ENCODE measurements around the gene SH3TC1. TPM values are rescaled to one million over a fixed set of nuclear protein-coding genes. Genes with fewer than 3 reads are reported as not detected.

Gene SH3TC1
- total RNA-seq, 1 donor from 2014 or later: 8.2 TPM

- intact Hi-C loops (cut with DNase I): no loop called here
- ATAC-seq (ENCODE audit: poor library complexity): no peak
- no peak for DNase-seq
Measured at GRCh38 chr4:8244001-8244757, 45.1 kb downstream of the SH3TC1 start.

- DNase-seq: no peak
- ATAC-seq (ENCODE audit: poor library complexity): no peak
- intact Hi-C loops (cut with DNase I): no loop called here
Measured at GRCh38 chr4:8244931-8245460, 45.9 kb downstream of the SH3TC1 start.

GRCh38 chr4:8245884-8246833, 47.1 kb downstream of the SH3TC1 start:
- intact Hi-C loops (cut with DNase I): no loop called here
- no peak for DNase-seq
- ATAC-seq (ENCODE audit: poor library complexity): no peak

- intact Hi-C loops (cut with DNase I): no loop called here
- DNase-seq (peak; percentile 89), ATAC-seq (ENCODE audit: poor library complexity) (peak; percentile 79)
Measured at GRCh38 chr4:8247047-8247930, 48.2 kb downstream of the SH3TC1 start.

- ATAC-seq (ENCODE audit: poor library complexity) (no peak), DNase-seq (no peak)
- intact Hi-C loops (cut with DNase I): no loop called here
Measured at GRCh38 chr4:8248091-8248490, 49.0 kb downstream of the SH3TC1 start.

GRCh38 chr4:8250227-8250626, 51.1 kb downstream of the SH3TC1 start:
- intact Hi-C loops (cut with DNase I): no loop called here
- no peak for DNase-seq
- no peak for ATAC-seq (ENCODE audit: poor library complexity)

GRCh38 chr4:8250637-8251036, 51.5 kb downstream of the SH3TC1 start:
- intact Hi-C loops (cut with DNase I): no loop called here
- ATAC-seq (ENCODE audit: poor library complexity) (no peak), DNase-seq (no peak)

GRCh38 chr4:8251110-8251883, 52.2 kb downstream of the SH3TC1 start:
- ATAC-seq (ENCODE audit: poor library complexity) (no peak), DNase-seq (no peak)
- intact Hi-C loops (cut with DNase I): no loop called here

- no peak for DNase-seq
- no peak for ATAC-seq (ENCODE audit: poor library complexity)
- intact Hi-C loops (cut with DNase I): no loop called here
Measured at GRCh38 chr4:8252301-8253173, 53.4 kb downstream of the SH3TC1 start.

GRCh38 chr4:8254076-8254475, 55.0 kb downstream of the SH3TC1 start:
- intact Hi-C loops (cut with DNase I): no loop called here
- ATAC-seq (ENCODE audit: poor library complexity): no peak
- no peak for DNase-seq

- DNase-seq (peak; percentile 71), ATAC-seq (ENCODE audit: poor library complexity) (peak; percentile 59)
- intact Hi-C loops (cut with DNase I): no loop called here
Measured at GRCh38 chr4:8255698-8256441, 56.8 kb downstream of the SH3TC1 start.

GRCh38 chr4:8257854-8258253, 58.8 kb downstream of the SH3TC1 start:
- intact Hi-C loops (cut with DNase I): no loop called here
- no peak for DNase-seq
- ATAC-seq (ENCODE audit: poor library complexity): no peak

- intact Hi-C loops (cut with DNase I): no loop called here
- DNase-seq: no peak
- ATAC-seq (ENCODE audit: poor library complexity): no peak
Measured at GRCh38 chr4:8258552-8259212, 59.6 kb downstream of the SH3TC1 start.

GRCh38 chr4:8259743-8260430, 60.8 kb downstream of the SH3TC1 start:
- intact Hi-C loops (cut with DNase I): no loop called here
- ATAC-seq (ENCODE audit: poor library complexity) (no peak), DNase-seq (no peak)

GRCh38 chr4:8260656-8261111, 61.6 kb downstream of the SH3TC1 start:
- ATAC-seq (ENCODE audit: poor library complexity): no peak
- no peak for DNase-seq
- intact Hi-C loops (cut with DNase I): no loop called here
